GM19467 (cell line): Measurements from ENCODE around the gene RAB36.

Source experiments
- ATAC-seq: cut with Tn5 transposase; IDR thresholded peaks from one replicate; pipeline ENCODE4 v1.9.1; 2021; ENCODE audit warnings: mild to moderate bottlenecking, moderate library complexity; ENCODE audit not compliant: unreplicated experiment

RAB36 gene

DNA sequence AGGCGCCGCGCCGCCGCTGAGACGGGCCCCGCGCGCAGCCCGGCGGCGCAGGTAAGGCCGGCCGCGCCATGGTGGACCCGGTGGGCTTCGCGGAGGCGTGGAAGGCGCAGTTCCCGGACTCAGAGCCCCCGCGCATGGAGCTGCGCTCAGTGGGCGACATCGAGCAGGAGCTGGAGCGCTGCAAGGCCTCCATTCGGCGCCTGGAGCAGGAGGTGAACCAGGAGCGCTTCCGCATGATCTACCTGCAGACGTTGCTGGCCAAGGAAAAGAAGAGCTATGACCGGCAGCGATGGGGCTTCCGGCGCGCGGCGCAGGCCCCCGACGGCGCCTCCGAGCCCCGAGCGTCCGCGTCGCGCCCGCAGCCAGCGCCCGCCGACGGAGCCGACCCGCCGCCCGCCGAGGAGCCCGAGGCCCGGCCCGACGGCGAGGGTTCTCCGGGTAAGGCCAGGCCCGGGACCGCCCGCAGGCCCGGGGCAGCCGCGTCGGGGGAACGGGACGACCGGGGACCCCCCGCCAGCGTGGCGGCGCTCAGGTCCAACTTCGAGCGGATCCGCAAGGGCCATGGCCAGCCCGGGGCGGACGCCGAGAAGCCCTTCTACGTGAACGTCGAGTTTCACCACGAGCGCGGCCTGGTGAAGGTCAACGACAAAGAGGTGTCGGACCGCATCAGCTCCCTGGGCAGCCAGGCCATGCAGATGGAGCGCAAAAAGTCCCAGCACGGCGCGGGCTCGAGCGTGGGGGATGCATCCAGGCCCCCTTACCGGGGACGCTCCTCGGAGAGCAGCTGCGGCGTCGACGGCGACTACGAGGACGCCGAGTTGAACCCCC, 35.8 kb downstream of the RAB36 start:
- ATAC-seq: no peak

DNA sequence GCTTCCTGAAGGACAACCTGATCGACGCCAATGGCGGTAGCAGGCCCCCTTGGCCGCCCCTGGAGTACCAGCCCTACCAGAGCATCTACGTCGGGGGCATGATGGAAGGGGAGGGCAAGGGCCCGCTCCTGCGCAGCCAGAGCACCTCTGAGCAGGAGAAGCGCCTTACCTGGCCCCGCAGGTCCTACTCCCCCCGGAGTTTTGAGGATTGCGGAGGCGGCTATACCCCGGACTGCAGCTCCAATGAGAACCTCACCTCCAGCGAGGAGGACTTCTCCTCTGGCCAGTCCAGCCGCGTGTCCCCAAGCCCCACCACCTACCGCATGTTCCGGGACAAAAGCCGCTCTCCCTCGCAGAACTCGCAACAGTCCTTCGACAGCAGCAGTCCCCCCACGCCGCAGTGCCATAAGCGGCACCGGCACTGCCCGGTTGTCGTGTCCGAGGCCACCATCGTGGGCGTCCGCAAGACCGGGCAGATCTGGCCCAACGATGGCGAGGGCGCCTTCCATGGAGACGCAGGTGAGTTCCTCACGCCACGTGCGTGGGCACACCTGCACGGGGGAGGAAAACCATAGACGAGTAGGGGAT, 36.5 kb downstream of the RAB36 start:
- no peak for ATAC-seq

DNA sequence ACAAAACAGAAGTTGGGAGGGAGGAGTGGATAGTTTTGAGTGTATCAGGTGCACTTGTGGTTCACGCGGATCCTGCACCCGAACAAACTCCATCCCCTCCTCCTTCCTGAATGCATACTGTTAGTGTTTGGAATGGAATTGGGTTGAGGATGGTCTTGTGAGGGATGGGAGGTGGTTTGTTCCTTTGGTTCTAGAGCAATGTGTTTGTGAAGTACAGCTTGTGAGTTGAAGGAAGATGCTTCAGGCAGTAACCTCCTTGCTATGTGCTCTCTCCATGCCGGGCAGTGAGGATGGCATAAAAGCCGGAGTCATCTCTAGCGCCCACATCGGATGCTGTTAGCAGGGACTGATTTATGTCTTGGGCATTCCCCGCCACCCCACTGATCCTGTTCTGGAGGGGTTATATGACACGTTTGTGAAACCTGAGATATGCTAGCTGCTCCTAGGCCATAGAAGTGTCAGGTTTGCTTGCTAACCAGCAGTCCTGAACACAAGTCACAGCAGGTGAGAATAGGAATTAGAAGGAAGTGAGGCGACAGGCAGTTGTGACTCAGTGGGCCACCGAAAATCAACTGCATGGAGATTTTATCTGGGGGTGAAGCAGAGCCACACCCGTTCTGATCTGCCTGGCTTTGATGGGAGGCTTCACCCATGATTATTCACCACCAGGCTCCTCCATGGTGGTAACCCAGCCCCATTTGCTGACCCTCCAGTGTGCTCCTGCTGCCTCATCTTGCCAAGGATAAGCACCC, 37.2 kb downstream of the RAB36 start:
- no peak for ATAC-seq

DNA sequence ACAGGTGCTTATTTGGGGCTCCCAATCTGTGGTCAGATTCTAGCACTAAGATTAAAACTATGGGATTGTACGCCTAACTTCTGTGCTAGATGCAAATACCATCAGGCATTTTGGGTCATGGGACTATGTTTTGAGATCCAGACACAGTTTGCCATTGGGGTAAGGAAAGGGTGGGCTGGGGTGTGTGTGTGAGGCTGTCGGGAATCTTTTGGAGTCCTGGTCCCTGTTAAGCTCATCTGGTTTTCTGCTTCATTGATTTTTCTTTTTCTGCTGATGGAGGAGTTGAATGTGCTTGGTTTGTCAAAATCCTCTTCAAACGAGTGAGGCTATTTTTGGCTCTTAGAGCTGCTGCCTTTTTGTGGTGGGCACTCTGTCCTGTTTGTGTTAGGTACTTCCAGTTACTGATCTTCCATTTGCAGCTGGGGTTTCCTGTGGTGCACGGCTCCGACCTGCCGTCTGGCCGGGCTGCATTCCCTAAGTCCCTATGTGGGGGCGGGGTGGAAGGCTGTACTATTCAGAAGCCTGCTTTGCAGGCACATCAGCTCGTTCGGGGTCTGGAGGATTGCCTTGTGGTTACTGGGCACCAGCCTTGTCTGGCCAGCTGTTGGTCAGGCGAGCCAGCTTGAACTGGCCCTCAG, 37.9 kb downstream of the RAB36 start:
- ATAC-seq: no peak

DNA sequence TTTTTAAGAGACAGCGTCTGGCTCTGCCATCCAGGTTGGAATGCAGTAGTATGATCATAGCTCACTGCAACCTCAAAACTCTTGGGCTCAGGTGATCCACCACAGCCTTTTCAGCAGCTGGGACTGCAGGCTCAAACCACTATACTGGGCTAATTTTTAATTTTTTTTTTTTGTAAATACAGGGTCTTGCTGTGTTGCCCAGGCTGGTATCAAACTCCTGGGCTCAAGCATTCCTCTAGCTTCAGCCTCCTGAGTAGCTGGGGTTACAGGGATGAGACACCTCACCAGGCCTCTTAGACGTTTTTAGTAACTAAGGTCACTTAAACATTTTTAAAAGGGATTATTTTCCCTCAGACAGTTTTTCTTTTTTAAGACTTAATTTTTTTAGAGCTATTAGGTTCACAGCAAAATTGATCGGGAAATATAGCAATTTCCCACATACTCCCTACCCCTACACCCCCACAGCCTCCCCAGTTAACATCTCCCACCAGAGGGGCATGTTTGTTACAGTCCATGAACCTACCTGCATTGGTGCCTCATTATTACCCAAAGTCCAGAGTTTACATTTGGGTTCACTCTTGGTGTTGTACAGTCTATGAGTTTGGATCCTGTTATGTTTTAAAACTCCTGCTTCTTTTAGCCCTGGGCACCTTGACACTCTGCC, 39.0 kb downstream of the RAB36 start:
- no peak for ATAC-seq

DNA sequence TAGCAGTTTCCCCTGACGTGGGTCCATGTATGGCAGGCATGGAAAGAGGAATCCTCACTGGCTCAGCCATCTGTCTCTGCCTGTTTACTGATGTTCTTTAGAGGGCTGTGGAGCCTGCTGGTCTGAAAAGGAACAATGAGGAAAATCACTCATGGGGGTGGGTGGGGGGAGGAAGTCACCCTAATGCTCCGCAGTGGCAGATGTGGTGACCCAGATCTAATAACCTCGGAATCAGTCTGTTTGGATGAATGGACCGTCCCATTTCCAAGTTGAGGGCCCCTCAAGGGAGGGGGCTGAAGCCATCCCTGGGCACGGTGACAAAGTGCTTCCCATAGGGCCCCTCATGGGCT, 39.5 kb downstream of the RAB36 start:
- ATAC-seq: no peak

DNA sequence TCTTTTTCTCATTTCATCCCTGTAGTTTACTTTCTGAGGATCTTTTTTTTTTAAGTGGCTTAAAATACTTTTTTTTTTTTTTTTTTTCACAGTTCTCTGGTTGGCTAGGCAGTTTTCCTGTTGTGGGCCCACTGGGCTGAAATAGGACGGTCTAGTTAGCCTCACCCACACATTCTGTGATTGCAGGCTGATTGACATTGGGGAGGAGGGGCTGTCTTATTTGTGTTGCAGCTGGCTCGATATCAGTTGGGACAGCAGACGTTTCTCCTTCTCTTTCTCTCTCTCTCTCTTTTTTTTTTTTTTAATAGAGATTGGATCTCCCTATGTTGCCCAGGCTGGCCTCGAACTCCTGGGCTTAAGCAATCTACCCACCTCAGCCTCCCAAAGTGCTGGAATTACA, 41.9 kb downstream of the RAB36 start:
- ATAC-seq: no peak

DNA sequence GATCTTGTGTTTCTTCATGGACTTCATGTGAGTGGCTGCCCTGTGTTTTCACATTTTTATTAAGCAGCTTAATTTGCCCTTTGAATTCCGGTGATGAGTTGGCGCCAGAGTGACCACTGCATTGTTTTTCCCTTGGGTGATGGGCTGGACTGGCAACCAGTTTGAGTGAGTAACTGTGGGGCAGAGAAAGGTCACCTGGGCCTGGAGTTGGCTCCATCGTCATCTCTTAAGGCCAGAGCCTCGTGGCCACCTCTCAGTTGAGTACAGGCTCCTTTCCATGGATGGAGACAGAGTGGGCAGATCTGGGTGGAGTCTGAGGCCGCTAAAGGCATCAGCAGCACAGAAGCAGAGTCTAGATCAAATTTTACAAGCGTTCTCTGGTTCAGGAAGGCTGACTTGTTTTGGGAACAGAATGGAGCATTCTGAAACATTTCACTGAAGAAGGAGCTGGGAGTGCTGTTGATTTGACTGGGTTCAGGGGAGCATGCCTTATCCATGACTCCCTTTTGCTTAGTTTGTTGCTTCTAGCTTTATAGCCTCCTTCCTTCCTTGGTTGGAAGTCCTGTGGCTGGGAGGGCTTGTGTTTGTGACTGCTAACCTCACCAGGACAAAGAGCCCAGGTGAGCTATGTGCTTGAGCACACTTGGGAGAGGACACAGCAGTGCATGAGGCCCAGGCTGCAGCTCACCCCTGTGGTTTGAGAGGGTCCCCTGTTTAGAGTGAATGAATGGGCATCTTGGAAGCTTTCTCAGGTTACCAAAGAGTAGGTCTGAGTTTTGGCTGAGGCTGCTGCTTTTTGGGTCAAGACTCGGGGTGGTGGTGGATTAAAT, 42.8 kb downstream of the RAB36 start:
- no peak for ATAC-seq

DNA sequence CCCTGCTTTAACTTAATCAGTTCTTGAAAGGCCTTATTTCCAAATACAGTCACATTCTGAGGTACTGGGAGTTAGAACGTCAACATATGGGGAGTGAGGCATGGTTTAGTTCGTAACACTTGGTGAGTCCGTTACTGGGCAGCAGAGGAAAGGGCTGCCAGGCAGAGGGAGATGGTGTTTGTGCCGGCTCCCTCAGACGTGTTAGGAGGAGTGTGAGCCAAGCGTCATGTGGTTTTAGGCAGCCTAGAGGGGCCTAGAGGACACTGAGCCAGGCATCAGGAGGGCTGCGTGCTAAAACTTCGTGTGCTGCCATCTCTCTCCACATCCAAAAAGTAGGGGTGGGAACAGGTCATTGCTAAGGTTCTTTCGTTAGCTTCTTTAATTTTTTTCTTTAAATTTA, 45.2 kb downstream of the RAB36 start:
- no peak for ATAC-seq

DNA sequence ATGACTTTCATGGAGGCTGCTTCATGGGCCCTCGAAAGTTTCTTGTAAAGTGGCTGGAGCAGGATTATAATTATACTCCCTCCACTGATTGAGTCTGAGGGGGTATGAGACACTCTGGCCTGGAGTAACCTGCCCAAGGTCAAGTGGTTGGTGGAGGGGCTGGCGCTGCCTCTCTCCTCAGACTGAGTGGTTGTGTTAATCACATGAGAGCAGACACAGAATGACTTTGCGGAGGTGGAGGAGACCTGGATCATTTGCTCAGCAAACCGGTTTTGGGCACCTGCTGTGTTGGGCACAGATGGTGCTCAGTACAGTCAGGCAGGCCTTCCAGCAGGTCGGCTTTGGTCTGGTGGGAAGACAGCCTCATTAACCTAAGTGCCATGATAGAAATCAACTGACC, 46.9 kb downstream of the RAB36 start:
- no peak for ATAC-seq

DNA sequence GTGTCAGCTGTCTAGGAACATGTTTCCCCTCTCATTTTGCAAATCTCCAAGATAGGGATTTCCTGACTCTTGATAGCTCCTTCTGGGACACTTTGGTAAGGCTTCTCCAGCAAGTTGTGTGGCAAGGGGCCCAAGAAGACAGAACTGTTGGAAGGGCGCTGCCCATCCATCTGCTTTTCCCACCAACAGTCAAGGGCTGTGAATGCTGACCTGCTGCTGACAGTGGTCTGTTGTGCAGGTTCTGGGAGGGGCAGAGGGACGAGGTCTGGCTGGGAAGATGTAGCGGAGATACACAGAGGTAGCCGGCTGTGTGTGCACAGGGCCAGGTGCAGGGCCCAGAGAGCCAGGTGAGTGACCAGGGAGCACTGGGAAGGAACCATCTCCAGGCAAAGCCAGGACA, 47.3 kb downstream of the RAB36 start:
- ATAC-seq: no peak

DNA sequence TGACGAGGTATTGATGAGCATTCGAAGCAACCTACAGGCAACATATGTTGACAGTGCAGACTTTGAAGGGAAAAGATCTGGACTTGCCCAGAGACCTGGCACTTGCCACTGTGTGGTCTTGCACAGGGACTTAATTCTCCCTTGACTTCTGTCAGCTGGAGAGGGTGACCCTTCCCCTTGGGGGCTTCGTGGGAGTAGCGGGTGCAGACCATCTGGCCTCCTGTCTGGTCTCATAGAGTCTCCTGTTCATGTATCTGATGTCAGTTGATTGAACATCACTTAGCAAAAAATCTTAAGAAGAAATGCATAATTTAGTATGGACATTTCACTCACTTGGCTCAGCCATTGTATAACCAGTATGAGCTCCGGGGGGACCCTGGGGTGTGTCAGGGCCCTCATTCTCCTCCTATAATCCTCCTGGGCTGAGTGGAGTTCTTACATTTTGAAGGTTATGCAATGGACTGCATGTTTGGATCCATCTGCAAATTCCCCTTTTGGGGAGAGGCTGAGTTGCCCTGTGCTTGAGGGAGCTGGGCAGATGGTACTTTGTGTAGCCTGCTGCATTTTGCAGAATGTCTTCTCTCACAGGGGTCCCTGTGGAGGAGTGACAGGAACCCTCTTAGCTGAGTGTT, 48.0 kb downstream of the RAB36 start:
- ATAC-seq: no peak

DNA sequence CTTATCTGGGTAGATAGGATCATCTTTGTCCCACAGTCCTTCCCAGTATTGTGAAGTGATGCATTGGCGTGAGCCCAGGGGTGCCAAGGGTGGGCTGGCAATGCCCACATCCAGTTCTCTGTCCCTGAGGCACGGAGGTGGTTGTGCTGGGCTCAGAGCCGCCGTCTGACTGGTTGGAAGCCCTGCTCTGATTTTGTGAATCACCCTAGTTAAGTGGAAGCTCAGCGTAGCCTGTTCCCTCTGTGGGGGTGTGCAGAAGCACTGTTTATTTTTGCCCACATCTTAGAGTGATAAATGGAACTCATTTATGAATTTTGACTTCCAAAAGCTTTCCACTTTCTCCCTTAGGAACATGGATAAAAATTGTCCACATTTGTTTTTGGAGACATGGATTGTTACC, 48.6 kb downstream of the RAB36 start:
- no peak for ATAC-seq

DNA sequence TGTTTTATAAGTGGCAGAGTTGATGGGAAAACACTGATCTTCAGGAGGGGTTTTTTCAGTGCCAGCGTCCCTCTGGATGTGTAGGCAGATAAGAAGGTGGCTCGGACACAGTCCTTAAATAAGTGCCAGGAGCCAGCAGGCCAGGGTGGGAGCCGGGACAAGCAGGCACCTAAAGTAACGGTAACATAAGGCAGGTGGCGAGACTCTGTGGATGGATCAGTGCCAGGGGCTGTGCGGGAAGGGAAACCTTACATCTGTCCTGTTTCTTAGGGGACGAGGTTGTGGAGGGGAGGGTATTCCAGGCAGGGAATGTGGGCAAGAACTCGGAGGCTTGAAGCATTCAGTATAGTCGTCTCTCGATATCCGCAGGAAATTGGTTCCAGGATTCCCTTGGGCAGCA, 50.9 kb downstream of the RAB36 start:
- ATAC-seq: no peak

DNA sequence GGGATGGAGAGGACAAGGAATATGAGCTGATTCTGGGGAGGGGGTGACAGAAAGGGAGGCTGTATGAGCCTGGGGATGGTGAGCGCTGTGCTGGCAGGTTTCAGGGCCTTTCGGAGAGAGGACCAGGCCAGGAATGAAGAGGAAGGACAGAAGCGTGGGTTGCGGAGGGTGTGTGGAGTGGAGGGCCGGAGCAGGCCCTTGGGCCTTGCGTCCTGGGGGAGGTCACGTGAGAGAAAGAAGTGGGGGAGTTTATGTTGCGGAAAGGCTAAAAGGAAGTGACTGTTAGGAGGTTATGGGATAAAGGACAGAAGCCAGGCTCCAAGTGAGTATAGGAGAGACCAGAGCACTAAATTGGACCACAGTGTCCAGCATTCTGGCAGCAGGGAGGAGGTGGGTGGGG, 52.6 kb downstream of the RAB36 start:
- no peak for ATAC-seq

DNA sequence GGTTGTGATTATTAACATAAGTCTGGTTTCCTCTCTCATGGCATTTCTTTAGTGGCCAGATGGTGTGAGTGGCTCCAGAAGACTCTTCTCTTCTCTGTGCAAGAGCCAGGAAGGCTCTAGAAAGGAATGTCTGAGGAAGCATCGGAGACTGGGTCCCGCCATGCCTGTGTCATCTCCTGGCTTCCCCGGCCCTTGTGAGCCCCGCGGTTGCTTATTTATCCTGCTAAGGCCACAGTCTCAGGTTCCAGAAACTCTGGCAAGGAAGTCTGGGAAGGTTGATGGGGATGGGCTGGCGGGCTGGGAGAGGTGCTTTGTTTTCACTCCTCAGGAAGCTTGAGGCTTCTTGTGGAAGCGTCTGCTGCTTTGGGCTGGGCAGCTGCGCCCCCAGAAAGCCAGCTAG, 53.9 kb downstream of the RAB36 start:
- no peak for ATAC-seq

DNA sequence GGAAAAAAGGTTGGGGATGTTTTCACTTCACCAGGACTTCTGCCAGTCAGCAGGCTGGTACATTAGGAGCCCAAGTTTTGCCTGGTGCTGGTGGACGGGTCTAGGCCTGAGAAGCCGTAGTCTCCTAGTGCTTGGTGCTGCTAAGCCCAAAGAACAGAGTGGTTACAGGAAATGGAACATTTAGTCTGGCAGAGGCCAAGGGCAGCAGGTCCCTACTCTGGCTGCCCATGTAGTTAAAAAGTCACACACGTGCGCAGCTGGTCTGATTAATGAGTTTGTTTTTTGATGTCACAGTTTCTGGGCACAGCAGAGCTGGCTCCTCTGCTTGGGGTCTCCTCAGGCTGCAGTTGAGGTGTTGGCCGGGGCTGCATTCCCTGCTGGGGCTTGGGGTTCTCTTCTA, 55.6 kb downstream of the RAB36 start:
- no peak for ATAC-seq

DNA sequence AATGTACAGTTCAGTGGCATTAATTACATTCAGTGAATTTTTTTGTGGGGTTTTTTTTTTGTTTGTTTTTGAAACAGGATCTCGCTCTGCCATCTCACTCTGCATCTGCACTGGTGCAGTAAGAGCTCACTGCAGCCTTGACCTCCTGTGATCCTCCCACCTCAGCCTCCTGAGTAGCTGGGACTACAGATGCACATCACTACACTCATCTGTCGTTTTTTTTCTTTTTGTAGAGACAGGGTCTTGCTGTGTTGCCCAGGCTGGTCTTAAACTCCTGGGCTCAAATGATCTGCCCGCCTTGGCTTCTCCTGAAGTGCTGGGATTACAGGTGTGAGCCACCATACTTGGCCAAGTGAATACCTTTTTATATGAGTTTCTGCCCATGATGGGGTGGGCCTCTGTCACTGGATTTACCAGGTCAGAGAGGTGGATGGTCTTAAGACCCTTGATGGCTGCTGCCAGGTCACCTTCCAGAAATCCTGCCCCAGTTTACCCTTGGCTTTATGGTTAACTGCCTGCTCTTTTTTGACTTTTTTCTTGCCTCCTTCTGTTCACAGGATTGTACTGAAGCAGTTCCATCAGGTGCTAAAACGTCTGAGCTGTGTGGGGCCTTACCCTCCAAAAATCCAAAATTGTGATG, 57.7 kb downstream of the RAB36 start:
- no peak for ATAC-seq

DNA sequence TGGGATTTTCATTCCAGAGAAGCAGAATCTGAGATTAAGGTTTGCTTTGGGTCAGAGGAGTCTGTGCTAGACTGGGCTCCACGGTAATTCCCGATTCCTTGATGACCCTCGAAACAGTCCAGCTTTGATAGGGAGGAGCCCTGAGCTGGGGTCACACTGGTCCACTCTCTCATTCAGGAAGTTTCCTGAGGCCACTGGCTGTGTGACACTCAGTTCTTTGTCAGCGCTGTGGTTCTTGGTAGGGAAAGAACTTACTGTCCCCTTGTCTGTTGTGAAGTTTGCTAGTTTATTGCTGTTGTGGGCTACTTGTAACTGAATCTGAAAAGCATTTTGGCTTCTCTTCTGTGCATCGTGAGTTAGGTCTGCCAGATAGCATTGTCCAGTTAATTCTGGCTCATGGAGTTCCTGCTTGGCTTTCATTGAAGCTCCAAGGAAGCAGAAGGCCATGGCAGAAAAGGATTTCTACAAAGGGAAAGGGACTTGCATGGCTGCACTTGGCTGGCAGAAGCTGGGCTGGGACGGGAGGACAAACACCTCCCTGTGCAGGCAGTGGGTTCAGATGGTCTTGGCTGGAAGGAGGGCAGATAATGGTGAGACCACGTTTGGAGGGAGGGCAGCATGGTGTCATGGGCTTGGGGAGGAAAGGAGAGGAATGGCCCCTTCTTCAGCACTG, 58.3 kb downstream of the RAB36 start:
- ATAC-seq: no peak
